DOHH2 (cell line): Measurements from ENCODE around the gene MEGF11.
A peak's percentile ranks its signal among the peaks of the same experiment; 100 is the strongest.

Experiments
- H3F3A ChIP-seq: fragments of 200-600 bp; sonication (generic), shearing (Covaris generic); 2 replicates; pipeline ENCODE4 v1.6.0; 2016; ENCODE audit warnings: antibody characterized with exemption, mild to moderate bottlenecking; ENCODE audit not compliant: control insufficient read depth, insufficient read depth
- H3K27ac ChIP-seq: fragments of 200-600 bp; sonication (generic); 2 replicates; pipeline ENCODE4 v1.5.1; 2014; ENCODE audit warnings: low read depth, mild to moderate bottlenecking, low read length, moderate library complexity
- H3K27me3 ChIP-seq: fragments of 200-600 bp; sonication (generic); 2 replicates; pipeline ENCODE4 v1.6.1; 2014; ENCODE audit warnings: mild to moderate bottlenecking, low read length, mixed read lengths; ENCODE audit not compliant: control insufficient read depth
- H3K36me3 ChIP-seq: fragments of 200-600 bp; sonication (generic); 2 replicates; pipeline ENCODE4 v1.6.1; 2014; ENCODE audit warnings: mild to moderate bottlenecking, low read length, moderate library complexity, mixed read lengths; ENCODE audit not compliant: control insufficient read depth
- H3K4me1 ChIP-seq: fragments of 200-600 bp; sonication (generic); 2 replicates; pipeline ENCODE4 v1.6.1; 2014; ENCODE audit warnings: mild to moderate bottlenecking, low read length, mixed read lengths; ENCODE audit not compliant: control insufficient read depth
- H3K4me2 ChIP-seq: fragments of 200-600 bp; sonication (generic); 2 replicates; pipeline ENCODE4 v1.6.0; 2014; ENCODE audit warnings: mild to moderate bottlenecking, low read length, moderate library complexity
- H3K4me3 ChIP-seq: fragments of 200-600 bp; sonication (generic); 2 replicates; pipeline ENCODE4 v1.5.1; 2014; ENCODE audit warnings: mild to moderate bottlenecking, low read length, mixed read lengths
- H3K79me2 ChIP-seq: fragments of 200-600 bp; sonication (generic); 2 replicates; pipeline ENCODE4 v1.6.1; 2014; ENCODE audit warnings: mild to moderate bottlenecking, low read length, mixed read lengths; ENCODE audit not compliant: control insufficient read depth
- H3K9me2 ChIP-seq: fragments of 200-600 bp; sonication (generic); replicated peaks from 2 replicates; pipeline ENCODE4 v1.6.1; 2014; ENCODE audit warnings: mild to moderate bottlenecking, low read length, mixed read lengths; ENCODE audit not compliant: control insufficient read depth
- H3K9me3 ChIP-seq: fragments of 200-600 bp; sonication (generic); 2 replicates; pipeline ENCODE4 v1.6.1; 2014; ENCODE audit warnings: antibody characterized with exemption, low read length, mixed read lengths; ENCODE audit not compliant: control insufficient read depth, insufficient read depth
- H4K20me1 ChIP-seq: fragments of 200-600 bp; sonication (generic); 2 replicates; pipeline ENCODE4 v1.6.0; 2014; ENCODE audit warnings: low read depth, mild to moderate bottlenecking, antibody characterized with exemption, low read length, moderate library complexity; ENCODE audit not compliant: control insufficient read depth, insufficient read depth
- EZH2phosphoT487 ChIP-seq: fragments of 200-600 bp; sonication (generic); IDR thresholded peaks from 2 replicates; pipeline ENCODE4 v1.6.1; 2017; ENCODE audit warnings: borderline replicate concordance, mild to moderate bottlenecking, antibody characterized with exemption, low read length, moderate library complexity, mixed read lengths
- TF ChIP-seq, protein P1 (sequence below): fragments of 200-600 bp; sonication (generic); IDR thresholded peaks from one replicate; pipeline ENCODE4 v1.5.1; 2014; ENCODE audit warnings: antibody characterized with exemption, mild to moderate bottlenecking, low read depth, low read length; ENCODE audit not compliant: poor library complexity, severe bottlenecking

The MEGF11 gene

DNA sequence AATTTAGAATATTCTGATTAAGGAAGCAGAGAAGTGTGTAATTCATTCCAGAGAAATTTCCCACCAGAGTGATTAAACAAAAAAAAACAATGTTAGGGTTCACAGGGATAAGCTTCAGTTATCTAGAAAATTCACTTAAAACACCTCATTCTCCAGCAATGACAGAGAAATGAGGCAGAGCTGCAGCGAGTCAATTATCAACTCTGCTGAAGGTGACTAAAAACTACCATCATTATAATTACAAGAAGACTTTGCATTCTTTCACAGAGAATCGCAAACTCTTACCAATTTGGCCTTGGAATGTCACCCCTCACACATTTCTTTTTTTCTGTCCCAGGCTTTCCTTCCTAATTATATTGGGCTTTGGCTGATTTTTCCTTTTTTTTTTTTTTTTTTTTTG lies 267.1 kb downstream of the MEGF11 start:
- no peaks in the 10 kb centered on the region for H3K79me2 ChIP-seq
- no peaks in the 10 kb centered on the region for H3K27me3 ChIP-seq
- peaks cover 20% of the 10 kb centered on the region for H3K4me1 ChIP-seq
- no peak overlapping the region for H3K4me2 ChIP-seq
- peaks cover 8% of the 10 kb centered on the region for H4K20me1 ChIP-seq
- H3K9me2 ChIP-seq: no peaks in the 10 kb centered on the region
- TF ChIP-seq EZH2phosphoT487: no peak
- TF ChIP-seq, protein P1, sequence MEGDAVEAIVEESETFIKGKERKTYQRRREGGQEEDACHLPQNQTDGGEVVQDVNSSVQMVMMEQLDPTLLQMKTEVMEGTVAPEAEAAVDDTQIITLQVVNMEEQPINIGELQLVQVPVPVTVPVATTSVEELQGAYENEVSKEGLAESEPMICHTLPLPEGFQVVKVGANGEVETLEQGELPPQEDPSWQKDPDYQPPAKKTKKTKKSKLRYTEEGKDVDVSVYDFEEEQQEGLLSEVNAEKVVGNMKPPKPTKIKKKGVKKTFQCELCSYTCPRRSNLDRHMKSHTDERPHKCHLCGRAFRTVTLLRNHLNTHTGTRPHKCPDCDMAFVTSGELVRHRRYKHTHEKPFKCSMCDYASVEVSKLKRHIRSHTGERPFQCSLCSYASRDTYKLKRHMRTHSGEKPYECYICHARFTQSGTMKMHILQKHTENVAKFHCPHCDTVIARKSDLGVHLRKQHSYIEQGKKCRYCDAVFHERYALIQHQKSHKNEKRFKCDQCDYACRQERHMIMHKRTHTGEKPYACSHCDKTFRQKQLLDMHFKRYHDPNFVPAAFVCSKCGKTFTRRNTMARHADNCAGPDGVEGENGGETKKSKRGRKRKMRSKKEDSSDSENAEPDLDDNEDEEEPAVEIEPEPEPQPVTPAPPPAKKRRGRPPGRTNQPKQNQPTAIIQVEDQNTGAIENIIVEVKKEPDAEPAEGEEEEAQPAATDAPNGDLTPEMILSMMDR: no peak
- no peaks in the 10 kb centered on the region; the same call in 1 of the 2 replicates for H3K36me3 ChIP-seq
- no peaks in the 10 kb centered on the region for H3F3A ChIP-seq
- H3K4me3 ChIP-seq: no peak overlapping the region
- H3K27ac ChIP-seq: no peak overlapping the region
- H3K9me3 ChIP-seq: no peaks in the 10 kb centered on the region

DNA sequence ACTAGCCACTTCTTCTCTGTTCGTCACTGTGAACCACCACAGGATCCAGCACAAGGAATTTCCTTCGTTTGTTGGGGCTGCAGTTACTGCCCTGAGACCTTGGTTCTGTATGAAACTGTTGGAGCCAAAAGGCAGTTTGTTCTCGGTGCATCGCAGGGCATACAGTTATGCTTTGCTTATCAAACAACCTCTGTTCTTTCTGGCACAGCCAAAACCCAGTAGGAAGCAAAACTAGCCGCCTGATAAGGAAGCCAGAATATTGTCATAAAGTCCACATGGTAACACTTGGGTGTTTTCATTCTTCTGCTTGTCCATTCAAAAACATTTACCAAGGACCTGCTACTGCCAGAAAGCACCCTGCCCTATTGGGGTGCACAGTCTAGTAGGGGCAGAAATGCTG lies 268.2 kb downstream of the MEGF11 start:
- Histone ChIP-seq H3K9me3 (no peaks in the 10 kb centered on the region), H3K4me3 (no peak overlapping the region), H4K20me1 (peaks cover 11% of the 10 kb centered on the region), H3K79me2 (no peaks in the 10 kb centered on the region), H3F3A (no peaks in the 10 kb centered on the region), H3K4me2 (no peak overlapping the region), H3K9me2 (no peaks in the 10 kb centered on the region), H3K4me1 (peaks cover 30% of the 10 kb centered on the region), H3K36me3 (peaks cover 9% of the 10 kb centered on the region), H3K27ac (no peak overlapping the region), H3K27me3 (no peaks in the 10 kb centered on the region)
- TF ChIP-seq, protein P1: no peak
- TF ChIP-seq EZH2phosphoT487: no peak

DNA sequence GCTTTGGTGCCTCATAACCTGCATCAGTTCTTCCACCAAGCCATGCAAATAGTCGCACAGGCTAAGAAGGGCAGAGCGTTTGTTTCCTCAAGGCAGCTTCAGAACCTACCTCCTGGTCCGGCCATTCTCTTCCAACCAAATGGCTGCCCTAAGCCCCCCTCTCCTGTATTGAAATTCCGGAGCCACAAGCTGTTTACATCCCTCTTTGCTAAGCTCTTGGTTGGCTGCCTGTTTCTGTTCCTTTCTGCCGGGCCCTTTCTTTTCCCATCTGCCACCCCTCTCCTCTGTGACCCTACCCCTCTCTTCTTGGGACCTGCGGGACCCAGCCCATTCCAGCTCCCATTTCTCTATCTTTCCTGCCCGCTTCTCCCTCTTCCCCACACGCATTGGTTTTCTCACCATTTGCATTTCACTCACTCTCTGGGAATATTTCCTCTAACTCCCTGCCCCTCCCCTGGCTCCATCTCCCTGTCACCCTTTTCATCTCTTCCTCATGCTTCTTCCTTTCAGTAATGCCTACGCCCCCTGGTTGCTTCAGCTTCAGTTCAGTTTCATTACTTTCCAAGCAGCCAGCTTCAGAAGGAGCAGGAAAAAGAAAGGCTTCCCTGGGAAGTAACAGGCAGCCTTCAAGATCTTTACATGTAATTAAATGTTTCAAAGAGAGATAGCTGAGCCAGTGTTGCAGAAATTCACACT lies 270.8 kb downstream of the MEGF11 start:
- Histone ChIP-seq H3K4me3 (peak overlapping the region; percentile 70), H3K4me1 (peaks cover 51% of the 10 kb centered on the region), H3K27ac (no peak overlapping the region), H3K79me2 (no peaks in the 10 kb centered on the region), H3K9me3 (no peaks in the 10 kb centered on the region), H3F3A (no peaks in the 10 kb centered on the region), H3K36me3 (peaks cover 30% of the 10 kb centered on the region), H3K4me2 (peak overlapping the region; percentile 78), H4K20me1 (peaks cover 11% of the 10 kb centered on the region), H3K27me3 (no peaks in the 10 kb centered on the region), H3K9me2 (no peaks in the 10 kb centered on the region)
- TF ChIP-seq, protein P1: peak; percentile 27
- TF ChIP-seq EZH2phosphoT487: no peak
